GM19468 (cell line): ENCODE data around the gene CD37.
"Not testable (repeated sequence)": the region's sequence is repeated elsewhere in the genome, so short reads cannot be mapped to it uniquely, and the experiment has no call there.

Experiments used
- ATAC-seq: cut with Tn5 transposase; IDR thresholded peaks from one replicate; pipeline ENCODE4 v1.9.1; 2021; ENCODE audit warnings: mild to moderate bottlenecking, moderate library complexity, moderate number of reproducible peaks; ENCODE audit not compliant: unreplicated experiment; ENCODE audit errors: extremely low read depth

CD37 gene

GRCh38 chr19:49327878-49328544 lies 7.2 kb upstream of the CD37 start:
- ATAC-seq, result no peak

- no peak for ATAC-seq
Measured at GRCh38 chr19:49328741-49329140, 6.5 kb upstream of the CD37 start.

- ATAC-seq, result not testable (repeated sequence)
Measured at GRCh38 chr19:49331187-49331586, 4.0 kb upstream of the CD37 start.

GRCh38 chr19:49331616-49332055 lies 3.6 kb upstream of the CD37 start:
- no peak for ATAC-seq

- not testable (repeated sequence) for ATAC-seq
Measured at GRCh38 chr19:49332691-49333417, 2.4 kb upstream of the CD37 start.

GRCh38 chr19:49333418-49333805 lies 1.8 kb upstream of the CD37 start:
- ATAC-seq, result no peak

GRCh38 chr19:49333811-49334288 lies 1.4 kb upstream of the CD37 start:
- peak; percentile 29 for ATAC-seq

- no peak for ATAC-seq
Measured at GRCh38 chr19:49335784-49336481, 727 bp downstream of the CD37 start.

- no peak for ATAC-seq
Measured at GRCh38 chr19:49336482-49337266, 1.5 kb downstream of the CD37 start.

- no peak for ATAC-seq
Measured at GRCh38 chr19:49337267-49338022, 2.2 kb downstream of the CD37 start.

GRCh38 chr19:49338023-49338677 lies 2.9 kb downstream of the CD37 start:
- no peak for ATAC-seq

- no peak for ATAC-seq
Measured at GRCh38 chr19:49338691-49339300, 3.6 kb downstream of the CD37 start.

- no peak for ATAC-seq
Measured at GRCh38 chr19:49339301-49340068, 4.3 kb downstream of the CD37 start.

GRCh38 chr19:49340069-49340864 lies 5.1 kb downstream of the CD37 start:
- no peak for ATAC-seq

GRCh38 chr19:49340865-49341718 lies 5.9 kb downstream of the CD37 start:
- no peak for ATAC-seq

GRCh38 chr19:49342291-49342721 lies 7.1 kb downstream of the CD37 start:
- ATAC-seq, result no peak
